Measurements from ENCODE around the gene KDM7A.

- TF ChIP-seq EP300 (IDR thresholded peaks at IDR 0.05), result no peak
- no peak for TF ChIP-seq CTCF (IDR thresholded peaks at IDR 0.05)
- TF ChIP-seq POLR2AphosphoS5 (IDR thresholded peaks at IDR 0.05), result no peak
- TF ChIP-seq POLR2A (IDR thresholded peaks at IDR 0.05), result no peak
Observed at GRCh38 chr7:140045697-140046096, 131.1 kb downstream of the KDM7A start.

All from upper lobe of left lung (tissue), 4 donors.